ENCODE data around the gene RNGTT.

Gene RNGTT

GRCh38 chr6:88662653-88663174 lies 300.7 kb downstream of the RNGTT start:
- in situ Hi-C loops (cut with MboI; ENCODE audit: low sequenced_read_pairs, unreplicated experiment): no loop called here
- no peak for TF ChIP-seq CTCF (IDR thresholded peaks at IDR 0.05; ENCODE audit: borderline replicate concordance, control extremely low read depth, extremely low read depth, insufficient read depth, missing control alignments)
- peak; percentile 26 for DNase-seq (ENCODE audit: low spot score)

GRCh38 chr6:88662163-88662580 lies 301.2 kb downstream of the RNGTT start:
- DNase-seq (ENCODE audit: low spot score): no peak
- no peak for TF ChIP-seq CTCF (IDR thresholded peaks at IDR 0.05; ENCODE audit: borderline replicate concordance, control extremely low read depth, extremely low read depth, insufficient read depth, missing control alignments)
- in situ Hi-C loops (cut with MboI; ENCODE audit: low sequenced_read_pairs, unreplicated experiment): no loop called here

GRCh38 chr6:88661136-88661535 lies 302.3 kb downstream of the RNGTT start:
- DNase-seq (ENCODE audit: low spot score): no peak
- in situ Hi-C loops (cut with MboI; ENCODE audit: low sequenced_read_pairs, unreplicated experiment): no loop called here
- TF ChIP-seq CTCF (IDR thresholded peaks at IDR 0.05; ENCODE audit: borderline replicate concordance, control extremely low read depth, extremely low read depth, insufficient read depth, missing control alignments): no peak

GRCh38 chr6:88655586-88655985 lies 307.8 kb downstream of the RNGTT start:
- no peak for DNase-seq (ENCODE audit: low spot score)
- no peak for TF ChIP-seq CTCF (IDR thresholded peaks at IDR 0.05; ENCODE audit: borderline replicate concordance, control extremely low read depth, extremely low read depth, insufficient read depth, missing control alignments)
- in situ Hi-C loops (cut with MboI; ENCODE audit: low sequenced_read_pairs, unreplicated experiment): no loop called here

GRCh38 chr6:88653936-88654335 lies 309.5 kb downstream of the RNGTT start:
- in situ Hi-C loops (cut with MboI; ENCODE audit: low sequenced_read_pairs, unreplicated experiment): no loop called here

GRCh38 chr6:88651400-88651799 lies 312.0 kb downstream of the RNGTT start:
- in situ Hi-C loops (cut with MboI; ENCODE audit: low sequenced_read_pairs, unreplicated experiment): no loop called here
- TF ChIP-seq CTCF (IDR thresholded peaks at IDR 0.05; ENCODE audit: borderline replicate concordance, control extremely low read depth, extremely low read depth, insufficient read depth, missing control alignments): no peak
- no peak for DNase-seq (ENCODE audit: low spot score)

More at GRCh38 chr6:88653936-88654335, 309.5 kb downstream of the RNGTT start:
- no peak for DNase-seq (ENCODE audit: low spot score)
- no peak for TF ChIP-seq CTCF (IDR thresholded peaks at IDR 0.05; ENCODE audit: borderline replicate concordance, control extremely low read depth, extremely low read depth, insufficient read depth, missing control alignments)

Measured in GM13976 (cell line).